IPS DF 4.7 (cell line): ENCODE measurements around the gene MYL7.

Experiments used
- DNase-seq: peaks from one replicate; pipeline ENCODE4 v3.0.0-alpha.2; 2013; ENCODE audit warnings: low spot score; ENCODE audit errors: extremely low read depth

MYL7 gene

GRCh38 chr7:44112997-44113763 lies 28.0 kb downstream of the MYL7 start:
- no peak for DNase-seq

- no peak for DNase-seq
These were observed 28.7 kb downstream of the MYL7 start for GRCh38 chr7:44112231-44112996.

GRCh38 chr7:44111761-44112160 lies 29.4 kb downstream of the MYL7 start:
- no peak for DNase-seq

DNA sequence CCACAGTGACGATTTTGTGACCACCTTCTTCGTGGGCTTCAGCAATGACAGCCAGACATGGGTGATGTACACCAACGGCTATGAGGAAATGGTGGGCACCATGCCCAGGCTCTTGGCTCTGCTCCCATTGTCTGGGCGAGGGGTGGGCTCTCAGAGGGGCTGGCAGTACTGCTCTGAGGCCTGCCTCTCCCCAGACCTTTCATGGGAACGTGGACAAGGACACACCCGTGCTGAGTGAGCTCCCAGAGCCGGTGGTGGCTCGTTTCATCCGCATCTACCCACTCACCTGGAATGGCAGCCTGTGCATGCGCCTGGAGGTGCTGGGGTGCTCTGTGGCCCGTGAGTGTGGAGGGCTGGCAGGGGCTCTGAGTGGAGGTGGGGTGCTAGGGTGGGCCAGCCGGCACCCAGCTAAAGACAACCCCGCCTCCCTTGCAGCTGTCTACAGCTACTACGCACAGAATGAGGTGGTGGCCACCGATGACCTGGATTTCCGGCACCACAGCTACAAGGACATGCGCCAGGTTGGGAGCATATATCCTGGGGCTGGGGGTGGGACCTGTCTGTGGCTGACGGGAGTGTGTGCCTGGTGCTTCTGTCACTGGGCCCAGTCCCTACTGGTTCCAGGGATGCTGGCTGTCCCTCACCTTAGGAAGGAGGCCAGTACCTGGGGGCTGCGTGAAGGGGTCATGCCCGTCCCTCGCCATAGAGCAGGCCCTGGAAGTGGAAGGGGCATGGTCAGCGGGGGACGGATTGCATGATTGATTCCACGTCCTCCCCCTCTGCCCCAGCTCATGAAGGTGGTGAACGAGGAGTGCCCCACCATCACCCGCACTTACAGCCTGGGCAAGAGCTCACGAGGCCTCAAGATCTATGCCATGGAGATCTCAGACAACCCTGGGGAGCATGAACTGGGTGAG lies 30.2 kb downstream of the MYL7 start:
- no peak for DNase-seq

DNA sequence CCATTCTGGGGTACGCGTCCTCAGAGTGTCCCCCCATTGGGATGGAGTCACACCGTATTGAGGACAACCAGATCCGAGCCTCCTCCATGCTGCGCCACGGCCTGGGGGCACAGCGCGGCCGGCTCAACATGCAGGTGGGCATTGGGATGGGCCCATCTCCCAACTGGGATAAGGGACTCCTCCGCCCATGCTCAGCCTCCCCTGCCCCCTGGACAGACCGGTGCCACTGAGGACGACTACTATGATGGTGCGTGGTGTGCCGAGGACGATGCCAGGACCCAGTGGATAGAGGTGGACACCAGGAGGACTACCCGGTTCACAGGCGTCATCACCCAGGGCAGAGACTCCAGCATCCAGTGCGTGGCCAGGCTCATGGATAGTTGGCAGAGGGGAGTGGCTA lies 31.1 kb downstream of the MYL7 start:
- no peak for DNase-seq

DNA sequence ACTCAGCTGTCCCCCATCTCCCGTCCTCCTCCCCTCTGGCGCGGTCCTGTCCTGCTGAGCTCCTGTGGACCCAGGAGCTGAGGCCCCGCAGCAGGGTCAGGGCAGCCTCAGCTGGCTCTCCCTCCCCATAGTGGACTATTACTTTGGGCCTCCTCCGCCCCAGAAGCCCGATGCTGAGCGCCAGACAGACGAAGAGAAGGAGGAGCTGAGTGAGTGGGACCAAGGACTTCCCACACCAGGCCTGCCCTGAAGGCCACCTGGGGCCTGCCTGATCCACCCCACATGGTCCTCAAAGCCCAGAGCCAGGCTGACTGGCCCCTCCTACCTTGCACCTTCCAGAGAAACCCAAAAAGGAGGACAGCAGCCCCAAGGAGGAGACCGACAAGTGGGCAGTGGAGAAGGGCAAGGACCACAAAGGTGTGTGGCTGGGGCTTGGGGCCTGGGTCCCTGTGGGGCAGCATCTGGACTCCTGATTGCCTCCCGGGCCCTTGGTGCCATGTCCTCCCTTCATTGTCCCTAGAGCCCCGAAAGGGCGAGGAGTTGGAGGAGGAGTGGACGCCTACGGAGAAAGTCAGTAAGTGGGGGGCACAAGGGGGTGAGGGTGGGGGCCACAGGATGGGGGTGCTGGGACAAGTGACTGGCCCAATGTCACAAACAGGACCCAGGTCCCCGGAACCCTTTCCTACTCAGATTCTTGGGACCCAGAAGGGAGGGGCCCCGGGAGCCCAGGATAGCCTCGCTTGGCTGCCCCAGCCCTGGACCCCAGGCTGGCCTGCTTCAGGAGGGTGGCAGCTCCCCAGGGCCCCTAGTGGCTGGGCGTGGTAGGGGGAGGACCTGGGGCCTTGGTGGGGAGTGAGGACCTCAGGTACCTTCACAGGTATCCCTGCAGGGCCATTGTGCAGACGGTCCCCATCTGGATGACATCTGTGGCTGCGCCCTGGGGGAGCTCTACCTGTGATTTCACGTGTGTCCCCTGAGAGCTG lies 32.1 kb downstream of the MYL7 start:
- DNase-seq = no peak

- DNase-seq = no peak
These were observed 33.0 kb downstream of the MYL7 start for GRCh38 chr7:44107961-44108767.

DNA sequence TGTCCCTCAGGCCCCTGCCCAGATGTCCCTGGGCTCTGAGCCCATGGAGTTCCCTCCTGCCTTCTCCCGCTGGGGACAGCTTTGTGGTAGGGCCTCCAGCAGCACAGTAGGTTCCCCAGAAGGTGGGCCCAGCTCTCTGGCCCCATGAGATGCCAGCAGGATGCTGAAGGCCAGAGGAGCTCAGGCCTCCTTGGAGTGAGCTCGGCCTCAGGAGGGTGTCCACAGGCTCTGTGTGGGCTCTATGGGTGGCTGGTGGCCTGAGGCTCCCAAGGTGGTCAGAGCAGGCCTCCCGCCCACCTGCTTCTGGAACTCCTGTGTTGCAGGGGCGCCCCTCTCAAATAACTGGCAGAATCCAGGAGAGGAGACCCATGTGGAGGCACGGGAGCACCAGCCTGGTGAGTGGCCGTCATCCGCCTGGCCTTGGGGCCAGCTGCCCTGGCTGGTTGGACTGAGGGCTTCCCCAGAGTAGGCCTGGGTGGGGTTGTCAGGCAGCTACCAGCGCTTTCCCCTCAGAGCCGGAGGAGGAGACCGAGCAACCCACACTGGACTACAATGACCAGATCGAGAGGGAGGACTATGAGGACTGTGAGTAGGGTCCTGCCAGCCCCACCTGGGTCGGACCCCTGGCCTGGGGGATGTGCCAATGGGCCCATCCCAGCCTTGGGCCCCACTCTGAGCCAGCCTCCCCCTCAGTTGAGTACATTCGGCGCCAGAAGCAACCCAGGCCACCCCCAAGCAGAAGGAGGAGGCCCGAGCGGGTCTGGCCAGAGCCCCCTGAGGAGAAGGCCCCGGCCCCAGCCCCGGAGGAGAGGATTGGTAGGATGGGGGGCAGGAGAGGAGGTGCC lies 33.8 kb downstream of the MYL7 start:
- no peak for DNase-seq

DNA sequence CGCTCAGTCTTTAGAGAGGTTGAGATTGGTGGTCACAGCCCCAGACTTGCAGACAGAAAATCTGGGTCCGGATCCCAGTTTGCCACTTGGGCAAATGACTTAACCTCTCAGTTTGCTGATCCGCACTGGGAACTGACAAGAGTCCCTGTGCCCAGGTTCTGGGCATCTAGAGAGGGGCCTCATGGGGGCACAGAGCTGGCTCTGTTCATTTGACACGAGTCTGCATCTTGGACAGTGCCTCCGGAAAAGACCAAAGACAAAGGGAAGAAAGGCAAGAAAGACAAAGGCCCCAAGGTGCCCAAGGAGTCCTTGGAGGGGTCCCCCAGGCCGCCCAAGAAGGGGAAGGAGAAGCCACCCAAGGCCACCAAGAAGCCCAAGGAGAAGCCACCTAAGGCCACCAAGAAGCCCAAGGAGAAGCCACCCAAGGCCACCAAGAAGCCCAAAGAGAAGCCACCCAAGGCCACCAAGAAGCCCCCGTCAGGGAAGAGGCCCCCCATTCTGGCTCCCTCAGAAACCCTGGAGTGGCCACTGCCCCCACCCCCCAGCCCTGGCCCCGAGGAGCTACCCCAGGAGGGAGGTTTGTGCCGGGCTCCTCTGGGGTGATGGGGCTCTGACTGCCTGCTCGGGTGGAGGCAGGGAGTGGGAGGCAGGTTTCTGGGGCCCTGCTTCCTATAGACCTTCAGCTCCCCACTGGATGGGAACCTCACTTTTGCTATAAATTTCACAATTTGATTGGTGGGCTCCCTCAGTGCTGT lies 34.6 kb downstream of the MYL7 start:
- no peak for DNase-seq

- no peak for DNase-seq
These were observed 35.3 kb downstream of the MYL7 start for GRCh38 chr7:44105832-44106231.

GRCh38 chr7:44104860-44105771 lies 36.0 kb downstream of the MYL7 start:
- no peak for DNase-seq

- no peak for DNase-seq
These were observed 36.9 kb downstream of the MYL7 start, which contains the start of gene AEBP1 for GRCh38 chr7:44103923-44104859. Gene AEBP1 (plus strand): TSS chr7:44104345. CDS start chr7:44104666, 321 bp downstream.

DNA sequence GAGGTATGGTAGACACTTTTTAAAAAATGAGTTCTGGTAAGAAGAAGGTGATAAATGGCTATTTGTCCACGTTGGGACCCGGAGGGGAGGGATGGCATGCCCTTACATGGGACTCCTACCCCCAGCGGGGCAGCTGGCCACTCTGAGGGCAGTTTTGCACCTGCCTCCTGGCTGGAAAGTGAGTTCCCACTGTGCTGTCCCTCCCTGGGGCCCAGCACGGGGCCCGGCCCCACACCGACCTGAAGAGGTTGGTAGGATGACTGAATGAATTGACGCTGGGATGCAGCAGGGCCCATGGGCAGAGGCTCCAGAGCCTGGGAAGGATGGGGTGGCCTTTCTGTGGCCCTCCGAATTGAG lies 37.6 kb downstream of the MYL7 start:
- no peak for DNase-seq

DNA sequence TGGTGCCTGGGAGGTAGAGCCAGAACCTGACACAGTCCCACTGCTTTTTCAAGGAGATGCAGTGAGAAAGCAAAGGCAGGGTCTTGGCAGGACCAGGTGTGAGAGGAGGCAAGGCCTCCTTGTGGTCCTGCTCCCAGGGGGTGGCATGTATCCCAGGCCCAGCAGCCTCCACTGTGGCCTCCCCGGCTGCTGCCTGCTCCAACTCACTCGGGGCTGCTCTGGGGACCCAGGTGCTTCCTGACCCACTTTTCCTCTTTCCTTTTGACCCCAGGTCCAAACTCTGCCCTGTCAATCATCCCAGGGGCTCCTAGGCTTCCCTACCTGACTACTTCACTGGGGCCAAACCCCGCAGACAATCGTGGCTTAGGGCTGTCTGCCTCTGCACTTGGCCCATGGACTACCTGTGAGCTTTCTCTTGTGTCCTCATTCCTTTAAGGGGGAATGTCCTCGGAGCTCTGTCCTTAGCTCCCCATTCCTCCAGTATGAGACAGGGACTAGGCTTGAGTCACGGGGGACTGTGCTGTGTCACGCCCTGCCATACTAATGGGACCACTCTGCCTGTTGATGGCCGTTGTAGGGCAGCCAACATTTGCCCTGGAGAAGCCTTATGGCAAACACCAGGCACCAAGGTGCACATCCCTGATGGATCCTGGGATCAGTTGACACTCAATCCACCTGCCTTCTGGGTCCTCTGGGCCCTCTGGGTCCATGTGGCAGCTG lies 38.1 kb downstream of the MYL7 start:
- no peak for DNase-seq
